Measurements from ENCODE around the gene PXK.

The PXK gene

GRCh38 chr3:58347984-58348383 lies 15.3 kb downstream of the PXK start:
- no peak for DNase-seq (ENCODE audit: low read depth in 3 of 3)

GRCh38 chr3:58349792-58350626 lies 17.3 kb downstream of the PXK start:
- DNase-seq (ENCODE audit: low read depth in 3 of 3): no peak

GRCh38 chr3:58350627-58351013 lies 17.9 kb downstream of the PXK start:
- no peak for DNase-seq (ENCODE audit: low read depth in 3 of 3)

- no peak for DNase-seq (ENCODE audit: low read depth in 3 of 3)
Measured at GRCh38 chr3:58351920-58352319, 19.2 kb downstream of the PXK start.

- no peak for DNase-seq (ENCODE audit: low read depth in 3 of 3)
Measured at GRCh38 chr3:58352626-58353025, 19.9 kb downstream of the PXK start.

GRCh38 chr3:58353722-58354553 lies 21.2 kb downstream of the PXK start:
- DNase-seq (ENCODE audit: low read depth in 3 of 3): no peak

GRCh38 chr3:58355179-58355578 lies 22.5 kb downstream of the PXK start:
- no peak for DNase-seq (ENCODE audit: low read depth in 3 of 3)

GRCh38 chr3:58356054-58356453 lies 23.4 kb downstream of the PXK start:
- DNase-seq (ENCODE audit: low read depth in 3 of 3): no peak

GRCh38 chr3:58357402-58357801 lies 24.7 kb downstream of the PXK start:
- no peak for DNase-seq (ENCODE audit: low read depth in 3 of 3)

GRCh38 chr3:58358092-58358491 lies 25.4 kb downstream of the PXK start:
- DNase-seq (ENCODE audit: low read depth in 3 of 3): no peak

GRCh38 chr3:58358808-58359207 lies 26.1 kb downstream of the PXK start:
- no peak for DNase-seq (ENCODE audit: low read depth in 3 of 3)

- no peak for DNase-seq (ENCODE audit: low read depth in 3 of 3)
Measured at GRCh38 chr3:58359621-58360020, 26.9 kb downstream of the PXK start.

- DNase-seq (ENCODE audit: low read depth in 3 of 3): no peak
Measured at GRCh38 chr3:58361866-58362265, 29.2 kb downstream of the PXK start.

GRCh38 chr3:58366699-58367098 lies 34.0 kb downstream of the PXK start:
- no peak for DNase-seq (ENCODE audit: low read depth in 3 of 3)

GRCh38 chr3:58369038-58369437 lies 36.3 kb downstream of the PXK start:
- DNase-seq (ENCODE audit: low read depth in 3 of 3): no peak

- DNase-seq (ENCODE audit: low read depth in 3 of 3): no peak
Measured at GRCh38 chr3:58369876-58370275, 37.2 kb downstream of the PXK start.

- no peak for DNase-seq (ENCODE audit: low read depth in 3 of 3)
Measured at GRCh38 chr3:58370407-58370806, 37.7 kb downstream of the PXK start.

GRCh38 chr3:58371754-58372153 lies 39.1 kb downstream of the PXK start:
- DNase-seq (ENCODE audit: low read depth in 3 of 3): no peak

- DNase-seq (ENCODE audit: low read depth in 3 of 3): no peak
Measured at GRCh38 chr3:58375254-58375653, 42.6 kb downstream of the PXK start.

GRCh38 chr3:58377168-58377567 lies 44.5 kb downstream of the PXK start:
- no peak for DNase-seq (ENCODE audit: low read depth in 3 of 3)

GRCh38 chr3:58377750-58378149 lies 45.1 kb downstream of the PXK start:
- no peak for DNase-seq (ENCODE audit: low read depth in 3 of 3)

GRCh38 chr3:58379351-58380073 lies 46.8 kb downstream of the PXK start:
- no peak for DNase-seq (ENCODE audit: low read depth in 3 of 3)

Data from stimulated activated CD4-positive, alpha-beta T cell treated with anti-CD3 and anti-CD28 coated beads, TNF-alpha, amount 100 ng/mL, for 24 hours (primary cell).